Daoy (cell line): ENCODE measurements around the gene SUN3. TPM values are rescaled to one million over a fixed set of nuclear protein-coding genes. Genes with fewer than 3 reads are reported as not detected.
A peak's percentile ranks its signal among the peaks of the same experiment; 100 is the strongest.
"Not testable (repeated sequence)": the region's sequence is repeated elsewhere in the genome, so short reads cannot be mapped to it uniquely, and the experiment has no call there.

Experiments
- DNase-seq: peaks from one replicate; pipeline ENCODE4 v3.0.0-alpha.2; 2015; ENCODE audit warnings: low read depth
- total RNA-seq: library from RNA; depleted of rRNA; stranded (reverse); fragments of >200 nt; shearing (Covaris generic); gene quantifications from 2 replicates; pipeline ENCODE4 v1.2.3, GENCODE V29; 2014; rRNA removed

Gene SUN3
- total RNA-seq, 1 experiment from 2014 or later, result not detected

- DNase-seq, result peak; percentile 75
These were observed 83.5 kb downstream of the SUN3 start for GRCh38 chr7:47945261-47946015.

- DNase-seq, result no peak
These were observed 84.2 kb downstream of the SUN3 start for GRCh38 chr7:47944536-47945260.

GRCh38 chr7:47943676-47944474 lies 85.0 kb downstream of the SUN3 start:
- no peak for DNase-seq

GRCh38 chr7:47942651-47943050 lies 86.3 kb downstream of the SUN3 start:
- DNase-seq, result not testable (repeated sequence)

- no peak for DNase-seq
These were observed 86.8 kb downstream of the SUN3 start for GRCh38 chr7:47942132-47942531.

GRCh38 chr7:47941136-47941844 lies 87.6 kb downstream of the SUN3 start:
- DNase-seq, result peak; percentile 66

- DNase-seq, result peak; percentile 45
These were observed 88.6 kb downstream of the SUN3 start for GRCh38 chr7:47940088-47941013.

GRCh38 chr7:47939425-47940036 lies 89.4 kb downstream of the SUN3 start:
- DNase-seq, result no peak

GRCh38 chr7:47938574-47939165 lies 90.2 kb downstream of the SUN3 start:
- DNase-seq, result no peak

- no peak for DNase-seq
These were observed 91.0 kb downstream of the SUN3 start for GRCh38 chr7:47937711-47938573.

Other genes starting within 250 kb of the SUN3 start
- gene PKD1L1, start 80.6 kb downstream of the SUN3 start, total RNA-seq, result 0.17 and 0.18 TPM in 2 replicates
- gene HUS1, start 49.5 kb downstream of the SUN3 start, total RNA-seq, result 35.7 and 55.8 TPM in 2 replicates
- gene C7orf57, start 6.4 kb upstream of the SUN3 start, total RNA-seq, result 0.91 and 0.95 TPM in 2 replicates
- 47.3 and 50.8 TPM in 2 replicates for gene UPP1, start 60.2 kb upstream of the SUN3 start, total RNA-seq
- under 0.01 and 0.06 TPM in 2 replicates for gene ABCA13, start 142.4 kb upstream of the SUN3 start, total RNA-seq